Spleen (tissue), 7 donors: ENCODE data around the gene RBL1.
"Not testable (repeated sequence)": the region's sequence is repeated elsewhere in the genome, so short reads cannot be mapped to it uniquely, and the experiment has no call there.

Experiments used
- POLR2A ChIP-seq, 3 donors: fragments of 450-650 bp; IDR thresholded peaks; one replicate each; pipeline ENCODE4 v1.5.1; 2017; ENCODE audit warnings: antibody characterized with exemption in 3 of 3, mild to moderate bottlenecking in 1 of 3
- TF ChIP-seq, protein P1 (sequence below), 11 experiments: fragments of 200-600 bp in 7 of 11; fragments of 450-650 bp in 4 of 11; sonication (generic) in 4 of 11; IDR thresholded peaks in 8 of 11; conservative IDR thresholded peaks in 3 of 11; 1 replicate in 7 of 11; 2 replicates in 4 of 11; pipeline versions ENCODE4 v1.4.0 to v1.8.0; 2016 to 2021; ENCODE audit warnings: antibody characterized with exemption in 11 of 11, inconsistent platforms in 4 of 11, mild to moderate bottlenecking in 1 of 11
- donor health status: DM: no; HTN: no; CAD: no; lungs with moderate emphysema.
- donor health status: DM: no; HTN: no; CAD: no.
- donor health status: DM: no; HTN: no; CAD: no.

DNA sequence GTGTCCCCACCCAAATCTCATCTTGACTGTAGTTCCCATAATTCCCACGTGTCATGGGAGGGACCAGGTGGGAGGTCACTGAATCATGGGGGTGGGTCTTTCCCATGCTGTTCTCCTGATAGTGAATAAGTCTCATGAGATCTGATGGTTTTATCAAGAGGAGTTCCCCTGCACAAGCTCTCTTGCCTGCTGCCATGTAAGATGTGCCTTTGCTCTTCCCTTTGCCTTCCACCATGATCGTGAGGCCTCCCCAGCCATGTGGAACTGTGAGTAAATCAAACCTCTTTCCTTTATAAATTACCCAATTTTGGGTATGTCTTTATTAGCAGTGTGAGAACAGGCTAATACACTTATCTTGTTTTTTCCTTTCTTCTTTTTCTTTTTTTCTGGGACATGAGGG lies 56.4 kb downstream of the RBL1 start:
- TF ChIP-seq, protein P1, sequence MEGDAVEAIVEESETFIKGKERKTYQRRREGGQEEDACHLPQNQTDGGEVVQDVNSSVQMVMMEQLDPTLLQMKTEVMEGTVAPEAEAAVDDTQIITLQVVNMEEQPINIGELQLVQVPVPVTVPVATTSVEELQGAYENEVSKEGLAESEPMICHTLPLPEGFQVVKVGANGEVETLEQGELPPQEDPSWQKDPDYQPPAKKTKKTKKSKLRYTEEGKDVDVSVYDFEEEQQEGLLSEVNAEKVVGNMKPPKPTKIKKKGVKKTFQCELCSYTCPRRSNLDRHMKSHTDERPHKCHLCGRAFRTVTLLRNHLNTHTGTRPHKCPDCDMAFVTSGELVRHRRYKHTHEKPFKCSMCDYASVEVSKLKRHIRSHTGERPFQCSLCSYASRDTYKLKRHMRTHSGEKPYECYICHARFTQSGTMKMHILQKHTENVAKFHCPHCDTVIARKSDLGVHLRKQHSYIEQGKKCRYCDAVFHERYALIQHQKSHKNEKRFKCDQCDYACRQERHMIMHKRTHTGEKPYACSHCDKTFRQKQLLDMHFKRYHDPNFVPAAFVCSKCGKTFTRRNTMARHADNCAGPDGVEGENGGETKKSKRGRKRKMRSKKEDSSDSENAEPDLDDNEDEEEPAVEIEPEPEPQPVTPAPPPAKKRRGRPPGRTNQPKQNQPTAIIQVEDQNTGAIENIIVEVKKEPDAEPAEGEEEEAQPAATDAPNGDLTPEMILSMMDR (IDR thresholded peaks at IDR 0.05 in 8 of 11, conservative IDR thresholded peaks at IDR 0.05 in 3 of 11): not testable (repeated sequence)
- not testable (repeated sequence) for TF ChIP-seq POLR2A (IDR thresholded peaks at IDR 0.05)
